ENCODE data around the gene TNFAIP6. TPM values are rescaled to one million over a fixed set of nuclear protein-coding genes. Genes with fewer than 3 reads are reported as not detected.

TNFAIP6 gene
- total RNA-seq, 1 donor from 2014 or later = 0.29 TPM

GRCh38 chr2:151395509-151396374 lies 38.4 kb downstream of the TNFAIP6 start:
- Mint-ChIP-seq H3K9me3 (peaks cover 5% of the 10 kb centered on the region), H3K27ac (no peak overlapping the region), H3K4me3 (no peak overlapping the region), H3K4me1 (no peaks in the 10 kb centered on the region), H3K27me3 (no peaks in the 10 kb centered on the region), H3K36me3 (ENCODE audit: low read depth) (no peaks in the 10 kb centered on the region)
- DNase-seq = no peak
- intact Hi-C loops (cut with micrococcal nuclease) = no loop called here
- ATAC-seq (ENCODE audit: low read depth) = no peak
- ChIA-PET CTCF (no interaction called here), POLR2A (interaction anchor here (0.6 kb wide), 1 partner anchor 1817 kb away, joined by 4 read pairs; no protein-coding TSS in a partner anchor)
- TF ChIP-seq CTCF (IDR thresholded peaks at IDR 0.05) = no peak

GRCh38 chr2:151399981-151400380 lies 42.6 kb downstream of the TNFAIP6 start:
- no peak for TF ChIP-seq CTCF (IDR thresholded peaks at IDR 0.05)
- Mint-ChIP-seq H3K36me3 (ENCODE audit: low read depth) (no peaks in the 10 kb centered on the region), H3K27me3 (no peaks in the 10 kb centered on the region), H3K27ac (no peak overlapping the region), H3K4me1 (no peaks in the 10 kb centered on the region), H3K4me3 (no peak overlapping the region), H3K9me3 (no peaks in the 10 kb centered on the region)
- ATAC-seq (ENCODE audit: low read depth) = no peak
- POLR2A ChIA-PET = no interaction called here
- no peak for DNase-seq
- intact Hi-C loops (cut with micrococcal nuclease) = no loop called here
- CTCF ChIA-PET = no interaction called here

- H3K27ac Mint-ChIP-seq = no peak overlapping the region
- H3K36me3 Mint-ChIP-seq (ENCODE audit: low read depth) = no peaks in the 10 kb centered on the region
- intact Hi-C loops (cut with micrococcal nuclease) = no loop called here
- TF ChIP-seq CTCF (IDR thresholded peaks at IDR 0.05) = no peak
- no peaks in the 10 kb centered on the region for H3K4me1 Mint-ChIP-seq
- no peaks in the 10 kb centered on the region for H3K27me3 Mint-ChIP-seq
- no peak for ATAC-seq (ENCODE audit: low read depth)
- H3K4me3 Mint-ChIP-seq = no peak overlapping the region
- ChIA-PET CTCF (no interaction called here), POLR2A (no interaction called here)
- H3K9me3 Mint-ChIP-seq = no peaks in the 10 kb centered on the region
- DNase-seq = no peak
These were observed 43.8 kb downstream of the TNFAIP6 start for GRCh38 chr2:151401149-151401548.

GRCh38 chr2:151403914-151404313 lies 46.5 kb downstream of the TNFAIP6 start:
- Mint-ChIP-seq H3K27ac (no peak overlapping the region), H3K9me3 (no peaks in the 10 kb centered on the region), H3K4me1 (no peaks in the 10 kb centered on the region), H3K27me3 (no peaks in the 10 kb centered on the region), H3K4me3 (no peak overlapping the region), H3K36me3 (ENCODE audit: low read depth) (no peaks in the 10 kb centered on the region)
- ChIA-PET POLR2A (interaction anchor here (0.6 kb wide), 1 partner anchor 115 kb away, joined by 4 read pairs; no protein-coding TSS in a partner anchor), CTCF (interaction anchor here (0.7 kb wide), 1 partner anchor 11 kb away, joined by 3 read pairs; no protein-coding TSS in a partner anchor)
- DNase-seq (no peak), ATAC-seq (ENCODE audit: low read depth) (no peak)
- no peak for TF ChIP-seq CTCF (IDR thresholded peaks at IDR 0.05)
- intact Hi-C loops (cut with micrococcal nuclease) = no loop called here

- Mint-ChIP-seq H3K9me3 (no peaks in the 10 kb centered on the region), H3K27me3 (no peaks in the 10 kb centered on the region), H3K27ac (no peak overlapping the region), H3K36me3 (ENCODE audit: low read depth) (peaks cover 7% of the 10 kb centered on the region), H3K4me3 (no peak overlapping the region), H3K4me1 (peaks cover 6% of the 10 kb centered on the region)
- no peak for DNase-seq
- CTCF ChIA-PET = no interaction called here
- no peak for ATAC-seq (ENCODE audit: low read depth)
- POLR2A ChIA-PET = no interaction called here
- TF ChIP-seq CTCF (IDR thresholded peaks at IDR 0.05) = no peak
- intact Hi-C loops (cut with micrococcal nuclease) = no loop called here
These were observed 48.0 kb downstream of the TNFAIP6 start for GRCh38 chr2:151405376-151405775.
